Heart left ventricle (tissue), 13 donors: Measurements from ENCODE around the gene ACOXL.

ENCODE experiments used
- CTCF ChIP-seq, 12 donors: fragments of 200-600 bp; sonication (generic) in 4 of 12; IDR thresholded peaks; one replicate each; pipeline versions ENCODE4 v1.5.0 to v1.8.0; 2018 to 2022; ENCODE audit warnings: antibody characterized with exemption in 12 of 12, mild to moderate bottlenecking in 5 of 12
- POLR2A ChIP-seq, 2 donors: fragments of 450-650 bp; IDR thresholded peaks; one replicate each; pipeline ENCODE4 v1.6.1; 2017; ENCODE audit warnings: antibody characterized with exemption in 2 of 2, mild to moderate bottlenecking in 2 of 2, moderate library complexity in 2 of 2
- donor health status: ischemic (EF 13 %, LVEDD 7.1; RV severe dilation, severe dysfunction).
- donor health status: DM: no; HTN: yes; CAD: no.
- donor health status: DM: no; HTN: no; CAD: no.
- donor health status: ischemic (EF 25% LVEDD 6.9; RV normal size, moderate dysfunction).
- donor health status: ischemic (EF 25% LVEDD 5.7; RV mildly dilated, moderate dysfunction).
- donor health status: ischemic (EF 35%, LVEDD 5.7; RV mildly dilated, moderate dysfunction).
- donor health status: nonischemic (EF 11% LVEDD 7.7; RV severe dilation, severe dysfunction).
- donor health status: DM: yes; HTN: yes; CAD: no.
- donor health status: PGD.
- donor health status: ischemic (EF 29% LVEDD 5.4; RV normal size, mild dysfunction).
- donor health status: nonischemic (EF 23%, LVEDD 6.1; RV moderate dilation, normal function).

DNA sequence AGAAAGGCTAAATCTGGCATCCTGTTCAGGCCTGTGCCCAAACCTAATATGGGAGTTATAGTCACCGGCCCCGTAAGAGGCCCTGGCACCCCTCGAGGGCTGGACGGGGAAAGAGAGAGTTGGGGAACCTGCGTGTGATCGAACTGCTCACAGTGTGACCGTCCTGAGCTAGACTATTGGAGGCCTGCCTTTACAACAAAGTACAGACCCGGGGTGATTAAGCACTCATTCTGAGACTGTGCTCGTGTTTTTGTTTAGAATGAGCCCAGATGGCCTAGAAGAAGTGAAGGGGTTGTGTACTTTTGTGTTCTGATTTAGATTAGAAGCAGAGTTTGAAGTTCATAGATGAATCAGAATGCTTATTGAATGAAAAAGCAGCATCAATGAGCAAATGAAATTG is 115.3 kb downstream of the ACOXL start:
- TF ChIP-seq CTCF (IDR thresholded peaks at IDR 0.05) = no peak
- no peak for TF ChIP-seq POLR2A (IDR thresholded peaks at IDR 0.05)
